Spleen (tissue), 11 donors: ENCODE results near the gene MSN. TPM values are rescaled to one million over a fixed set of nuclear protein-coding genes. Genes with fewer than 3 reads are reported as not detected.

Source experiments
- DNase-seq: peaks from one replicate; pipeline ENCODE4 v3.0.0-alpha.2; 2020
- H3K27ac ChIP-seq, 8 donors: fragments of 200-600 bp; sonication (generic) in 7 of 8; 1 replicate in 4 of 8; 2 replicates in 4 of 8; pipeline versions ENCODE4 v1.5.0 to v1.8.0; 2016 to 2021; ENCODE audit warnings: inconsistent platforms in 4 of 8, mild to moderate bottlenecking in 4 of 8, moderate library complexity in 1 of 8
- H3K27me3 ChIP-seq, 7 donors: fragments of 200-600 bp; sonication (generic) in 6 of 7; replicated peaks in 1 of 7; 1 replicate in 4 of 7; 2 replicates in 3 of 7; pipeline versions ENCODE4 v1.5.0 to v1.8.0; 2016 to 2021; ENCODE audit warnings: inconsistent platforms in 3 of 7, mild to moderate bottlenecking in 1 of 7
- H3K36me3 ChIP-seq, 6 donors: fragments of 200-600 bp; sonication (generic) in 5 of 6; 1 replicate in 4 of 6; 2 replicates in 2 of 6; pipeline versions ENCODE4 v1.5.0 to v1.8.0; 2016 to 2021; ENCODE audit warnings: inconsistent platforms in 2 of 6
- H3K4me1 ChIP-seq, 6 donors: fragments of 200-600 bp; sonication (generic) in 5 of 6; 1 replicate in 3 of 6; 2 replicates in 3 of 6; pipeline versions ENCODE4 v1.5.0 to v1.8.0; 2016 to 2021; ENCODE audit warnings: inconsistent platforms in 3 of 6
- H3K4me3 ChIP-seq, 8 donors: fragments of 200-600 bp; sonication (generic) in 7 of 8; 1 replicate in 4 of 8; 2 replicates in 4 of 8; pipeline versions ENCODE4 v1.5.0 to v1.8.0; 2016 to 2021; ENCODE audit warnings: inconsistent platforms in 4 of 8, mild to moderate bottlenecking in 4 of 8, moderate library complexity in 2 of 8
- H3K9me3 ChIP-seq, 8 donors: fragments of 200-600 bp; sonication (generic) in 7 of 8; 1 replicate in 4 of 8; 2 replicates in 4 of 8; pipeline versions ENCODE4 v1.5.0 to v1.8.0; 2016 to 2021; ENCODE audit warnings: inconsistent platforms in 4 of 8
- POLR2A ChIP-seq, 3 donors: fragments of 450-650 bp; IDR thresholded peaks; one replicate each; pipeline ENCODE4 v1.5.1; 2017; ENCODE audit warnings: antibody characterized with exemption in 3 of 3, mild to moderate bottlenecking in 1 of 3
- POLR2AphosphoS5 ChIP-seq, 3 donors: sonication (generic); formaldehyde crosslinking; IDR thresholded peaks; one replicate each; pipeline ENCODE4 v1.5.1; 2017; ENCODE audit warnings: antibody characterized with exemption in 3 of 3
- WGBS, 5 donors: extraction: QIAGEN DNeasy Blood & Tissue Kit in 3 of 5; methylation state at CpG; one replicate each; pipeline versions ENCODE4 v1.1.5 to v1.1.7; 2013 to 2018; 5-methylcytosine and 5-hydroxymethylcytosine counted together
- intact Hi-C: fragments of 100-400 bp; cut with DNase I; formaldehyde crosslinking; loops from one replicate; pipeline ENCODE4 v1.15.0; 2023; ENCODE audit warnings: low total_unique reads
- polyA plus RNA-seq, 3 donors: library from polyadenylated mRNA; stranded (reverse); fragments of 200-250 nt; gene quantifications; one replicate each; pipeline ENCODE4 v1.2.1, GENCODE V29; 2013
- total RNA-seq, 7 donors: library from RNA; depleted of rRNA in 3 of 7; stranded (reverse); fragments of >200 nt in 3 of 7; fragmentation: NEBNext Ultra II Directional in 4 of 7; extraction: Animal tissue kit (Norgen Biotek cat#: 25700) in 4 of 7; gene quantifications; one replicate each; pipeline versions ENCODE4 v1.1.0 to v1.2.1, GENCODE V29; 2016 to 2021
- TF ChIP-seq, protein P1 (sequence below), 11 experiments: fragments of 200-600 bp in 7 of 11; fragments of 450-650 bp in 4 of 11; sonication (generic) in 4 of 11; IDR thresholded peaks in 8 of 11; conservative IDR thresholded peaks in 3 of 11; 1 replicate in 7 of 11; 2 replicates in 4 of 11; pipeline versions ENCODE4 v1.4.0 to v1.8.0; 2016 to 2021; ENCODE audit warnings: antibody characterized with exemption in 11 of 11, inconsistent platforms in 4 of 11, mild to moderate bottlenecking in 1 of 11
- donor health status: healthy with polysubstance abuse.
- donor health status: DM: no; HTN: no; CAD: no; lungs with moderate emphysema.
- donor health status: DM: no; HTN: no; CAD: no.
- donor health status: Bipolar disorder and iron deficiency.
- donor health status: healthy.
- donor health status: DM: no; HTN: no; CAD: no.
- donor health status: DM: yes; HTN: yes; CAD: no.

The MSN gene
- total and polyA plus RNA-seq, 10 donors: 101 to 396 (median 329) TPM

DNA sequence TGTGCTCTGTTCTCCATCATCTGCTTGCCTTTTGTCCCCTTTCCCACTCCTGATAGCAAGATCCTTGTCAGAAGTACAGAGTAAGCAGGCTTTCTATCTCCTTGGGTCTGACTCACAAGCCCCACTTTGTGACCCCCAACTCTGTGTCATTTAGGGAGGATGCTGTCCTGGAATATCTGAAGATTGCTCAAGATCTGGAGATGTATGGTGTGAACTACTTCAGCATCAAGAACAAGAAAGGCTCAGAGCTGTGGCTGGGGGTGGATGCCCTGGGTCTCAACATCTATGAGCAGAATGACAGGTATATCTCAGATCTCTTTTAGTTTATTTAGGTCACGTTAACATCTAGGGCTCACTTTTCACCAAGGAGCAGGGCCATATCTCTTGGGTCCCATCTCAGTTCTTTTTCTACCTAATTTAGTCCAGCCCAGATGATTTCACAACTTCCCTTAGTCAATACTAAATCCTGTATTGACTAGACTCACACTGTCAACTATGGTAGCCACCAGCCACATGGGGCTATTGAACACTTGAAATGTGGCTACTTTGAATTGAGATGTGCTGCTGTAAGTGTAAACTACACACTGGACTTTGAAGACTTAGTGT is 64.3 kb downstream of the MSN start:
- DNase-seq: no peak
- Histone ChIP-seq H3K27me3 (no peaks in the 10 kb centered on the region), H3K4me1 (peaks cover 0 to 13% (median 1%) of the 10 kb centered on the region in 6 donors), H3K36me3 (peaks cover 2 to 97% (median 75%) of the 10 kb centered on the region in 6 donors), H3K27ac (peak overlapping the region in 1 of 8 donors; percentile 11), H3K9me3 (no peaks in the 10 kb centered on the region), H3K4me3 (no peak overlapping the region)
- 44 to 88% (median 76%) methylated on average over 1 of the region's 1 CpG for WGBS, 5 donors
- TF ChIP-seq, protein P1, sequence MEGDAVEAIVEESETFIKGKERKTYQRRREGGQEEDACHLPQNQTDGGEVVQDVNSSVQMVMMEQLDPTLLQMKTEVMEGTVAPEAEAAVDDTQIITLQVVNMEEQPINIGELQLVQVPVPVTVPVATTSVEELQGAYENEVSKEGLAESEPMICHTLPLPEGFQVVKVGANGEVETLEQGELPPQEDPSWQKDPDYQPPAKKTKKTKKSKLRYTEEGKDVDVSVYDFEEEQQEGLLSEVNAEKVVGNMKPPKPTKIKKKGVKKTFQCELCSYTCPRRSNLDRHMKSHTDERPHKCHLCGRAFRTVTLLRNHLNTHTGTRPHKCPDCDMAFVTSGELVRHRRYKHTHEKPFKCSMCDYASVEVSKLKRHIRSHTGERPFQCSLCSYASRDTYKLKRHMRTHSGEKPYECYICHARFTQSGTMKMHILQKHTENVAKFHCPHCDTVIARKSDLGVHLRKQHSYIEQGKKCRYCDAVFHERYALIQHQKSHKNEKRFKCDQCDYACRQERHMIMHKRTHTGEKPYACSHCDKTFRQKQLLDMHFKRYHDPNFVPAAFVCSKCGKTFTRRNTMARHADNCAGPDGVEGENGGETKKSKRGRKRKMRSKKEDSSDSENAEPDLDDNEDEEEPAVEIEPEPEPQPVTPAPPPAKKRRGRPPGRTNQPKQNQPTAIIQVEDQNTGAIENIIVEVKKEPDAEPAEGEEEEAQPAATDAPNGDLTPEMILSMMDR (IDR thresholded peaks at IDR 0.05 in 8 of 11, conservative IDR thresholded peaks at IDR 0.05 in 3 of 11): no peak
- TF ChIP-seq POLR2AphosphoS5 (IDR thresholded peaks at IDR 0.05) (no peak), POLR2A (IDR thresholded peaks at IDR 0.05) (no peak)
- intact Hi-C loops: no loop called here

DNA sequence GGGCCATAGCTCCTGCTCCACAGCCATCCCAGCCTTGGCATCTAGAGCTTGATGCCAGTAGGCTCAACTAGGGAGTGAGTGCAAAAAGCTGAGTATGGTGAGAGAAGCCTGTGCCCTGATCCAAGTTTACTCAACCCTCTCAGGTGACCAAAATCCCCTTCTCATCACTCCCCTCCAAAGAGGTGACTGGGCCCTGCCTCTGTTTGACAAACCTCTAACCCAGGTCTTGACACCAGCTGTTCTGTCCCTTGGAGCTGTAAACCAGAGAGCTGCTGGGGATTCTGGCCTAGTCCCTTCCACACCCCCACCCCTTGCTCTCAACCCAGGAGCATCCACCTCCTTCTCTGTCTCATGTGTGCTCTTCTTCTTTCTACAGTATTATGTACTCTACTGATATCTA is 73.5 kb downstream of the MSN start:
- H3K27ac ChIP-seq: peak overlapping the region in 1 of 8 donors; percentile 27
- H3K27me3 ChIP-seq: no peaks in the 10 kb centered on the region
- H3K4me1 ChIP-seq: peaks cover 0 to 21% (median 17%) of the 10 kb centered on the region in 6 donors
- H3K4me3 ChIP-seq: no peak overlapping the region
- H3K9me3 ChIP-seq: no peaks in the 10 kb centered on the region
- TF ChIP-seq POLR2A (IDR thresholded peaks at IDR 0.05) (no peak), POLR2AphosphoS5 (IDR thresholded peaks at IDR 0.05) (no peak)
- TF ChIP-seq, protein P1 (IDR thresholded peaks at IDR 0.05 in 8 of 11, conservative IDR thresholded peaks at IDR 0.05 in 3 of 11): no peak
- no peak for DNase-seq
- H3K36me3 ChIP-seq: peaks cover 0 to 73% (median 57%) of the 10 kb centered on the region in 6 donors
- intact Hi-C loops: no loop called here

DNA sequence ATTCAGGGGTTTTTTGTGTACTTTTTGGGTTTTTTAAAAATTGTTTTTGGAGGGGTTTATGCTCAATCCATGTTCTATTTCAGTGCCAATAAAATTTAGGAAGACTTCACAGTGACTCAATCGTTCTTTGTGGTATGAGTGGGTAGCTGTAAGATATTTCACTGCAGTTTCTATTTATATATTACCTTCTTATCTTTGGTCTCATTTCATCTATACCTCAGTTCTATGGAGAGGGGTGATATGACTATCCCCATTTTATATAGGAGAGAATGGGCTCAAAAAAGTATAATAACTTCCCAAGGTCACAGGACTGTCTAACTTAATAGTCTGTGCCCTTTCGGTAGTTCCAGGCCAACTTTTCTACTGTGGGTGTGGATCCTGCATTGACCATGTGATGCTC is 74.4 kb downstream of the MSN start:
- Histone ChIP-seq H3K4me3 (no peak overlapping the region), H3K36me3 (peaks cover 0 to 64% (median 48%) of the 10 kb centered on the region in 6 donors), H3K27ac (no peak overlapping the region), H3K4me1 (peaks cover 0 to 22% (median 18%) of the 10 kb centered on the region in 6 donors), H3K9me3 (no peaks in the 10 kb centered on the region), H3K27me3 (no peaks in the 10 kb centered on the region)
- 48 to 79% (median 66%) methylated on average over 2 of the region's 2 CpGs for WGBS, 5 donors
- intact Hi-C loops: no loop called here
- no peak for DNase-seq
- TF ChIP-seq POLR2AphosphoS5 (IDR thresholded peaks at IDR 0.05) (no peak), POLR2A (IDR thresholded peaks at IDR 0.05) (no peak)
- TF ChIP-seq, protein P1 (IDR thresholded peaks at IDR 0.05 in 8 of 11, conservative IDR thresholded peaks at IDR 0.05 in 3 of 11): no peak

DNA sequence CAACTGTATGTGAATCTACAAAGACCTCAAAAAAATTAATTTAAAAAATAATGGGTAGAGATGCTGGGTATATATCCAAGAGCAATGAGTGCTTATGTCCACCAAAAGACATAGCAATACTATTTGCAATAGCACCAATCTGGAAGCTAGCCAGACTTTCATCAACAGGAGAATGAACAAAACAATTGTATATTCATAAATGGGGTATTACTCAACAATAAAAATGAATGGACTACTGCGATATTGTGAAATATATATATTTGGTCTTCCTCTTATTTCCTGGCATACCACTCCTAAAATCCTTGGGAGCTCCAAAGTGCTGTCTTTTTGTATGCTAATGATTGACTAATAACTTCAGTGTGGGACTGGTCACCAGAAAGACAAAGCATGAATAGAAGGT is 77.5 kb downstream of the MSN start:
- TF ChIP-seq, protein P1 (IDR thresholded peaks at IDR 0.05 in 8 of 11, conservative IDR thresholded peaks at IDR 0.05 in 3 of 11): no peak
- no peak for TF ChIP-seq POLR2A (IDR thresholded peaks at IDR 0.05)
- TF ChIP-seq POLR2AphosphoS5 (IDR thresholded peaks at IDR 0.05): no peak
- peak overlapping the region in 3 of 8 donors; percentile 8 to 28 (median 23) for H3K27ac ChIP-seq
- H3K4me3 ChIP-seq: no peak overlapping the region
- 43 to 69% (median 55%) methylated on average over 1 of the region's 1 CpG for WGBS, 5 donors
- no peaks in the 10 kb centered on the region for H3K9me3 ChIP-seq
- no peaks in the 10 kb centered on the region for H3K27me3 ChIP-seq
- intact Hi-C loops: no loop called here
- peaks cover 0 to 23% (median 18%) of the 10 kb centered on the region in 6 donors for H3K4me1 ChIP-seq
- peaks cover 0 to 33% (median 17%) of the 10 kb centered on the region in 6 donors for H3K36me3 ChIP-seq
- no peak for DNase-seq
